ENCODE data around the gene CIT. TPM values are rescaled to one million over a fixed set of nuclear protein-coding genes. Genes with fewer than 3 reads are reported as not detected.

The CIT gene
- total and polyA plus RNA-seq, 9 of the 15 experiments (the other 6 are each of a cell fraction or from before 2014, with no cell fraction given), result 1.1 to 46.7 (median 21.3) TPM

DNA sequence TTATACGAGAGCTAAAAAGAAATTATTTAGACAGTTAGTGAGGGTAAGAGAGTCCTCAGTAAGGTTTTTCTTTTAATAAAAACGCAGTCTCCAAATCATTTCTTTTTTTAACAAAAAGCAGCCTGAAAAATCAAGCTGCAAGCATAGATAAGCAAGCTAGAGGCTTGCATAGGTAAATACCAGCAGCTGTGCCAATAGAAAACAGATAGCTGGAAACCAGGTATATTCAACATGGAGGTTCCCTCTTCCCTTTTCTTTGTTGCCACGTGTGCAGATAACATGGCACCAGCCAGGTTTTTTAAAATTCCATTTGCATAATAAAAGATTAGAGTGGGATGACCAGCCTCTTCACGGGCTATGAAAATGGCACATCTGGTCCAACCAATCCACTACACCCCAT, 215.2 kb downstream of the CIT start:
- ATAC-seq (no peak), DNase-seq (ENCODE audit: extremely low read depth in 1 of 4, low spot score in 3 of 4) (peak in 1 of 4 experiments; percentile 34), FAIRE-seq (no peak)
- Histone ChIP-seq H3K9me3 (replicated peaks; ENCODE audit: control insufficient read depth, insufficient read depth, low read depth, low read length) (no peaks in the 10 kb centered on the region), H3K79me2 (ENCODE audit: control insufficient read depth, insufficient read depth, low read length) (no peaks in the 10 kb centered on the region), H3K4me3 (no peak overlapping the region), H2AFZ (ENCODE audit: low read depth, low read length) (0 out of 2 replicates have a peak overlapping the region, but pooled peaks have one; percentile 44), H4K20me1 (replicated peaks; ENCODE audit: control insufficient read depth, insufficient read depth, low read length) (no peaks in the 10 kb centered on the region), H3K9ac (ENCODE audit: insufficient read depth in 1 of 2, low read depth in 2 of 2, low read length in 2 of 2) (no peak overlapping the region), H3K4me2 (ENCODE audit: insufficient read depth, low read length) (no peak overlapping the region; the same call in 1 of the 2 replicates), H3K27ac (ENCODE audit: extremely low read depth, low read depth, low read length) (no peak overlapping the region), H3K27me3 (ENCODE audit: control insufficient read depth in 2 of 2, insufficient read depth in 2 of 2, low read length in 2 of 2) (no peaks in the 10 kb centered on the region), H3K36me3 (ENCODE audit: control insufficient read depth, insufficient read depth, low read length) (no peaks in the 10 kb centered on the region), H3K9me1 (ENCODE audit: control insufficient read depth, insufficient read depth, low read length) (no peaks in the 10 kb centered on the region), H3K4me1 (replicated peaks in 1 of 2; ENCODE audit: control insufficient read depth in 2 of 2, insufficient read depth in 2 of 2, low read length in 2 of 2) (peaks cover 10 to 50% of the 10 kb centered on the region in 2 experiments; a peak in 4 of 5 replicates)
- ChIA-PET POLR2A (interaction anchor here (0.9 to 1.1 kb wide), 2 partner anchors 10 to 19 kb away, joined by 3 to 5 read pairs; no protein-coding TSS in a partner anchor), CTCF (ENCODE audit: low intra/inter-chr PET ratio) (no interaction called here)
- WGBS (ENCODE audit: insufficient coverage, low coverage, missing lambda C conversion rate), result 13% methylated on average over 4 of the region's 4 CpGs
- intact Hi-C loops (cut with micrococcal nuclease), result loop anchor here (10.0 kb wide), 1 partner anchor 243 kb away; no protein-coding TSS in a partner anchor
- BruUV-seq (replicated peaks), result no TSS peak
- in situ Hi-C loops (cut with MboI), result no loop called here
- TF ChIP-seq HDAC2 (IDR thresholded peaks at IDR 0.05) (no peak), NFXL1 (CRISPR knock-in tag; IDR thresholded peaks at IDR 0.05) (no peak), TCF3 (CRISPR knock-in tag; IDR thresholded peaks at IDR 0.05) (peak; percentile 83), HNRNPL (IDR thresholded peaks at IDR 0.05; ENCODE audit: low read depth, low read length) (no peak), NFE2L1 (tag; IDR thresholded peaks at IDR 0.05; ENCODE audit: borderline replicate concordance, low read depth) (no peak), KDM5B (IDR thresholded peaks at IDR 0.05; ENCODE audit: insufficient replicate concordance, low read depth, low read length) (no peak), SOX6 (IDR thresholded peaks at IDR 0.05) (peak; percentile 88), ZNF184 (CRISPR knock-in tag; IDR thresholded peaks at IDR 0.05) (no peak)
- TF ChIP-seq, protein P1, sequence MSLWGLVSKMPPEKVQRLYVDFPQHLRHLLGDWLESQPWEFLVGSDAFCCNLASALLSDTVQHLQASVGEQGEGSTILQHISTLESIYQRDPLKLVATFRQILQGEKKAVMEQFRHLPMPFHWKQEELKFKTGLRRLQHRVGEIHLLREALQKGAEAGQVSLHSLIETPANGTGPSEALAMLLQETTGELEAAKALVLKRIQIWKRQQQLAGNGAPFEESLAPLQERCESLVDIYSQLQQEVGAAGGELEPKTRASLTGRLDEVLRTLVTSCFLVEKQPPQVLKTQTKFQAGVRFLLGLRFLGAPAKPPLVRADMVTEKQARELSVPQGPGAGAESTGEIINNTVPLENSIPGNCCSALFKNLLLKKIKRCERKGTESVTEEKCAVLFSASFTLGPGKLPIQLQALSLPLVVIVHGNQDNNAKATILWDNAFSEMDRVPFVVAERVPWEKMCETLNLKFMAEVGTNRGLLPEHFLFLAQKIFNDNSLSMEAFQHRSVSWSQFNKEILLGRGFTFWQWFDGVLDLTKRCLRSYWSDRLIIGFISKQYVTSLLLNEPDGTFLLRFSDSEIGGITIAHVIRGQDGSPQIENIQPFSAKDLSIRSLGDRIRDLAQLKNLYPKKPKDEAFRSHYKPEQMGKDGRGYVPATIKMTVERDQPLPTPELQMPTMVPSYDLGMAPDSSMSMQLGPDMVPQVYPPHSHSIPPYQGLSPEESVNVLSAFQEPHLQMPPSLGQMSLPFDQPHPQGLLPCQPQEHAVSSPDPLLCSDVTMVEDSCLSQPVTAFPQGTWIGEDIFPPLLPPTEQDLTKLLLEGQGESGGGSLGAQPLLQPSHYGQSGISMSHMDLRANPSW (CRISPR knock-in tag; IDR thresholded peaks at IDR 0.05), result no peak
- TF ChIP-seq, protein P2, sequence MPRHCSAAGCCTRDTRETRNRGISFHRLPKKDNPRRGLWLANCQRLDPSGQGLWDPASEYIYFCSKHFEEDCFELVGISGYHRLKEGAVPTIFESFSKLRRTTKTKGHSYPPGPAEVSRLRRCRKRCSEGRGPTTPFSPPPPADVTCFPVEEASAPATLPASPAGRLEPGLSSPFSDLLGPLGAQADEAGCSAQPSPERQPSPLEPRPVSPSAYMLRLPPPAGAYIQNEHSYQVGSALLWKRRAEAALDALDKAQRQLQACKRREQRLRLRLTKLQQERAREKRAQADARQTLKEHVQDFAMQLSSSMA (CRISPR knock-in tag; IDR thresholded peaks at IDR 0.05), result no peak
- TF ChIP-seq, protein P3, sequence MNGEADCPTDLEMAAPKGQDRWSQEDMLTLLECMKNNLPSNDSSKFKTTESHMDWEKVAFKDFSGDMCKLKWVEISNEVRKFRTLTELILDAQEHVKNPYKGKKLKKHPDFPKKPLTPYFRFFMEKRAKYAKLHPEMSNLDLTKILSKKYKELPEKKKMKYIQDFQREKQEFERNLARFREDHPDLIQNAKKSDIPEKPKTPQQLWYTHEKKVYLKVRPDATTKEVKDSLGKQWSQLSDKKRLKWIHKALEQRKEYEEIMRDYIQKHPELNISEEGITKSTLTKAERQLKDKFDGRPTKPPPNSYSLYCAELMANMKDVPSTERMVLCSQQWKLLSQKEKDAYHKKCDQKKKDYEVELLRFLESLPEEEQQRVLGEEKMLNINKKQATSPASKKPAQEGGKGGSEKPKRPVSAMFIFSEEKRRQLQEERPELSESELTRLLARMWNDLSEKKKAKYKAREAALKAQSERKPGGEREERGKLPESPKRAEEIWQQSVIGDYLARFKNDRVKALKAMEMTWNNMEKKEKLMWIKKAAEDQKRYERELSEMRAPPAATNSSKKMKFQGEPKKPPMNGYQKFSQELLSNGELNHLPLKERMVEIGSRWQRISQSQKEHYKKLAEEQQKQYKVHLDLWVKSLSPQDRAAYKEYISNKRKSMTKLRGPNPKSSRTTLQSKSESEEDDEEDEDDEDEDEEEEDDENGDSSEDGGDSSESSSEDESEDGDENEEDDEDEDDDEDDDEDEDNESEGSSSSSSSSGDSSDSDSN (IDR thresholded peaks at IDR 0.05; ENCODE audit: borderline replicate concordance in 1 of 2, low read depth in 2 of 2, low read length in 2 of 2), result no peak
- TF ChIP-seq, protein P4, sequence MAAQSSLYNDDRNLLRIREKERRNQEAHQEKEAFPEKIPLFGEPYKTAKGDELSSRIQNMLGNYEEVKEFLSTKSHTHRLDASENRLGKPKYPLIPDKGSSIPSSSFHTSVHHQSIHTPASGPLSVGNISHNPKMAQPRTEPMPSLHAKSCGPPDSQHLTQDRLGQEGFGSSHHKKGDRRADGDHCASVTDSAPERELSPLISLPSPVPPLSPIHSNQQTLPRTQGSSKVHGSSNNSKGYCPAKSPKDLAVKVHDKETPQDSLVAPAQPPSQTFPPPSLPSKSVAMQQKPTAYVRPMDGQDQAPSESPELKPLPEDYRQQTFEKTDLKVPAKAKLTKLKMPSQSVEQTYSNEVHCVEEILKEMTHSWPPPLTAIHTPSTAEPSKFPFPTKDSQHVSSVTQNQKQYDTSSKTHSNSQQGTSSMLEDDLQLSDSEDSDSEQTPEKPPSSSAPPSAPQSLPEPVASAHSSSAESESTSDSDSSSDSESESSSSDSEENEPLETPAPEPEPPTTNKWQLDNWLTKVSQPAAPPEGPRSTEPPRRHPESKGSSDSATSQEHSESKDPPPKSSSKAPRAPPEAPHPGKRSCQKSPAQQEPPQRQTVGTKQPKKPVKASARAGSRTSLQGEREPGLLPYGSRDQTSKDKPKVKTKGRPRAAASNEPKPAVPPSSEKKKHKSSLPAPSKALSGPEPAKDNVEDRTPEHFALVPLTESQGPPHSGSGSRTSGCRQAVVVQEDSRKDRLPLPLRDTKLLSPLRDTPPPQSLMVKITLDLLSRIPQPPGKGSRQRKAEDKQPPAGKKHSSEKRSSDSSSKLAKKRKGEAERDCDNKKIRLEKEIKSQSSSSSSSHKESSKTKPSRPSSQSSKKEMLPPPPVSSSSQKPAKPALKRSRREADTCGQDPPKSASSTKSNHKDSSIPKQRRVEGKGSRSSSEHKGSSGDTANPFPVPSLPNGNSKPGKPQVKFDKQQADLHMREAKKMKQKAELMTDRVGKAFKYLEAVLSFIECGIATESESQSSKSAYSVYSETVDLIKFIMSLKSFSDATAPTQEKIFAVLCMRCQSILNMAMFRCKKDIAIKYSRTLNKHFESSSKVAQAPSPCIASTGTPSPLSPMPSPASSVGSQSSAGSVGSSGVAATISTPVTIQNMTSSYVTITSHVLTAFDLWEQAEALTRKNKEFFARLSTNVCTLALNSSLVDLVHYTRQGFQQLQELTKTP (IDR thresholded peaks at IDR 0.05; ENCODE audit: low read depth in 1 of 2, partially characterized antibody in 2 of 2), result no peak

All from K562 (cell line).